ENCODE data around the gene COL16A1.
A peak's percentile ranks its signal among the peaks of the same experiment; 100 is the strongest.

COL16A1 gene

DNA sequence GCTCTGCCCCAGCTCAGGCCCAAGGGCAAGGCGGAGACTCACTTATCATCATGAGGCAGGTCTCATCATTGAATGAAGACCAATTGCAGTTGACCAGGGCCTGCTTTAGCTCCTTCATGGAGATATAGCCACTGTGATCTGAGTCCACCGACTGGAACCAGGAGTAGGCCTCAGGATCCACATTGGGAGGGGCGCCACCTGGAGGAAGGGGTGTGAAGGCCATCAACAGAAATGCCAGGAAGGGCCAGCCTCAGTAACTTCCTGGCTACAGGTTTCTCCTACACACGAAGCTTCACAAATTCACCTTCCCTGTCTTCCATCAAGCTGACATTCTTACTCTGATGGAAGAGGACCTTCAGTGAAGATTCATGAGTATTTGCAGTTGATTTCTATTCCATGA lies 70.7 kb downstream of the COL16A1 start:
- H3K27me3 ChIP-seq (ENCODE audit: insufficient read depth, insufficient read length) = no peaks in the 10 kb centered on the region
- TF ChIP-seq YY1 (IDR thresholded peaks at IDR 0.05; ENCODE audit: insufficient read depth, insufficient read length) = no peak
- no peak for TF ChIP-seq SUZ12 (IDR thresholded peaks at IDR 0.05; ENCODE audit: extremely low read depth, insufficient read depth, insufficient read length)
- TF ChIP-seq ZNF274 (IDR thresholded peaks at IDR 0.05; ENCODE audit: low read depth, low read length) = no peak
- H3K4me3 ChIP-seq (ENCODE audit: insufficient read length, low read depth) = no peak overlapping the region
- no peak for DNase-seq (ENCODE audit: low read depth, low spot score)
- H3K4me1 ChIP-seq (ENCODE audit: insufficient read depth, insufficient read length) = peaks cover 20% of the 10 kb centered on the region
- H3K36me3 ChIP-seq (ENCODE audit: insufficient read depth, insufficient read length, low read length) = peaks cover 79% of the 10 kb centered on the region
- H3K9ac ChIP-seq (ENCODE audit: insufficient read length, low read depth) = no peak overlapping the region
- H3K9me3 ChIP-seq (ENCODE audit: insufficient read depth, low read length) = no peaks in the 10 kb centered on the region

- H3K9me3 ChIP-seq (ENCODE audit: insufficient read depth, low read length) = no peaks in the 10 kb centered on the region
- no peak overlapping the region for H3K4me3 ChIP-seq (ENCODE audit: insufficient read length, low read depth)
- TF ChIP-seq SUZ12 (IDR thresholded peaks at IDR 0.05; ENCODE audit: extremely low read depth, insufficient read depth, insufficient read length) (no peak), ZNF274 (IDR thresholded peaks at IDR 0.05; ENCODE audit: low read depth, low read length) (no peak), YY1 (IDR thresholded peaks at IDR 0.05; ENCODE audit: insufficient read depth, insufficient read length) (no peak)
- peaks cover 25% of the 10 kb centered on the region for H3K4me1 ChIP-seq (ENCODE audit: insufficient read depth, insufficient read length)
- DNase-seq (ENCODE audit: low read depth, low spot score) = no peak
- H3K36me3 ChIP-seq (ENCODE audit: insufficient read depth, insufficient read length, low read length) = peaks cover 80% of the 10 kb centered on the region
- no peaks in the 10 kb centered on the region for H3K27me3 ChIP-seq (ENCODE audit: insufficient read depth, insufficient read length)
- no peak overlapping the region for H3K9ac ChIP-seq (ENCODE audit: insufficient read length, low read depth)
Measured at GRCh38 chr1:31632649-31633048, 71.2 kb downstream of the COL16A1 start.

DNA sequence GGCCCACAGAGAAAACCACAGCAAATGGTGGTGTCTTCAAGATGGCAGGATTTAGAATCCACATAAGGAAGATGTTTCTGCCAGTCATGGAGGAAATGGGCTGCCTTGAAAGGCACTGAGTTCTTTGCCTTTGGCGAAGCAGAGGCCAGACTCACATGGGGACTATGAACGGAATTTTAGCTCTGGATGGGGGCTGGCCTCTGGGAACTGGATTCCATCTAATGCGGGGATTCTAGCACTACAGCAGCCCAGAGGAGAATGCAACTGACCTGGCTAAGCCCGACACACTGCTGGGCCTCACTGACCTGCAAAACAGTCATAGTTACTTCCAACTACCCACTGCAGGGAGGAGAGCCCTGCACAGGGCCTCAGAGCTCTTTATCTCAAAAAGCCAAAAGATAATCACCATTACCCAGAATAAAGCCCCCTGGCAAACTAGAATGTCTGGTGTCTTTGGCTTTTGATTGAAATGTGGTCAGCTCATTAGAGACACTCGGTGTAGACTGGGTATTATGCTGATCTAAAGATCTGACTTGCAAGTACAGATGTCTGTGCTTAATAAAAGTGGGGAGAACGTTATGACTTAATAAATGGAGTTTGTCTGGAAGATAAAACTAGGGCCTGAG lies 74.8 kb downstream of the COL16A1 start:
- peaks cover 79% of the 10 kb centered on the region for H3K36me3 ChIP-seq (ENCODE audit: insufficient read depth, insufficient read length, low read length)

GRCh38 chr1:31627930-31628559 lies 75.8 kb downstream of the COL16A1 start:
- Histone ChIP-seq H3K9ac (ENCODE audit: insufficient read length, low read depth) (peak overlapping the region; percentile 14), H3K27me3 (ENCODE audit: insufficient read depth, insufficient read length) (no peaks in the 10 kb centered on the region), H3K4me1 (ENCODE audit: insufficient read depth, insufficient read length) (peaks cover 52% of the 10 kb centered on the region), H3K9me3 (ENCODE audit: insufficient read depth, low read length) (no peaks in the 10 kb centered on the region), H3K4me3 (ENCODE audit: insufficient read length, low read depth) (no peak overlapping the region), H3K36me3 (ENCODE audit: insufficient read depth, insufficient read length, low read length) (peaks cover 72% of the 10 kb centered on the region)
- DNase-seq (ENCODE audit: low read depth, low spot score) = no peak
- no peak for TF ChIP-seq ZNF274 (IDR thresholded peaks at IDR 0.05; ENCODE audit: low read depth, low read length)
- TF ChIP-seq SUZ12 (IDR thresholded peaks at IDR 0.05; ENCODE audit: extremely low read depth, insufficient read depth, insufficient read length) = no peak

More for the DNA sequence above, 74.8 kb downstream of the COL16A1 start:
- Histone ChIP-seq H3K9ac (ENCODE audit: insufficient read length, low read depth) (no peak overlapping the region), H3K9me3 (ENCODE audit: insufficient read depth, low read length) (no peaks in the 10 kb centered on the region), H3K27me3 (ENCODE audit: insufficient read depth, insufficient read length) (no peaks in the 10 kb centered on the region), H3K4me3 (ENCODE audit: insufficient read length, low read depth) (no peak overlapping the region), H3K4me1 (ENCODE audit: insufficient read depth, insufficient read length) (peaks cover 52% of the 10 kb centered on the region)
- no peak for DNase-seq (ENCODE audit: low read depth, low spot score)
- TF ChIP-seq SUZ12 (IDR thresholded peaks at IDR 0.05; ENCODE audit: extremely low read depth, insufficient read depth, insufficient read length) (no peak), ZNF274 (IDR thresholded peaks at IDR 0.05; ENCODE audit: low read depth, low read length) (no peak), YY1 (IDR thresholded peaks at IDR 0.05; ENCODE audit: insufficient read depth, insufficient read length) (no peak)

DNA sequence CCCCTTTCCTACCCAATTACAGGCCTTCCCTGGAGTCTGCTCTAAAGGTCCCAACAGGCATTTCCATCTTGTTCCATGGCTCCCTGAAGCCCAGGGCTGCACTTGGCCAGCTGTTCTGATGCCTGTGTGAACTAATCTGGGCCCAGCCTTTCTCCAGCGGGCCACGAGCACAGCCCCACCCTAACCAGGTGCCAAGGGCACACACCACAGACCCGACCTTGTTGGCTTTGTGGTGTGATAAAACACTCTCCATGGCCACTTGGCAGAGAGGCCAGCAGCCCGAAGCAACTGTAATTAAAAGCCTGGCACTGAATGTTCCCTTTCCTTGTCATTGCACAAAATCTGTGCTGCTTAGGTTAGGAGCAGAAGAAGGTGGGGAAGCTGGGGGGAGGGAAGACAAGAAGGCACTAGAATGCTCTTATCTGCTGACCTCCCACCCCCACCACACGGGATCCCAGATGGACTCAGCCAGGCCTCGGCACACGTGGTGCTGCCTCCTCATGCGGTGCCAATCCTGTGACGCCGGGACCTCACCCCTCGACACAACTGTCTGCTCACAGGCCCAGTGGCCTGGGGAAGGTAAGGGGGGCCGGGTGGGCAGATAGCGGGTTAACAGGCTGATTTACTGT lies 76.4 kb downstream of the COL16A1 start:
- DNase-seq (ENCODE audit: low read depth, low spot score) = no peak
- H3K4me3 ChIP-seq (ENCODE audit: insufficient read length, low read depth) = no peak overlapping the region
- peaks cover 52% of the 10 kb centered on the region for H3K4me1 ChIP-seq (ENCODE audit: insufficient read depth, insufficient read length)
- peak overlapping the region; percentile 14 for H3K9ac ChIP-seq (ENCODE audit: insufficient read length, low read depth)
- TF ChIP-seq YY1 (IDR thresholded peaks at IDR 0.05; ENCODE audit: insufficient read depth, insufficient read length) (no peak), ZNF274 (IDR thresholded peaks at IDR 0.05; ENCODE audit: low read depth, low read length) (no peak), SUZ12 (IDR thresholded peaks at IDR 0.05; ENCODE audit: extremely low read depth, insufficient read depth, insufficient read length) (no peak)
- no peaks in the 10 kb centered on the region for H3K27me3 ChIP-seq (ENCODE audit: insufficient read depth, insufficient read length)
- peaks cover 66% of the 10 kb centered on the region for H3K36me3 ChIP-seq (ENCODE audit: insufficient read depth, insufficient read length, low read length)
- H3K9me3 ChIP-seq (ENCODE audit: insufficient read depth, low read length) = no peaks in the 10 kb centered on the region

DNA sequence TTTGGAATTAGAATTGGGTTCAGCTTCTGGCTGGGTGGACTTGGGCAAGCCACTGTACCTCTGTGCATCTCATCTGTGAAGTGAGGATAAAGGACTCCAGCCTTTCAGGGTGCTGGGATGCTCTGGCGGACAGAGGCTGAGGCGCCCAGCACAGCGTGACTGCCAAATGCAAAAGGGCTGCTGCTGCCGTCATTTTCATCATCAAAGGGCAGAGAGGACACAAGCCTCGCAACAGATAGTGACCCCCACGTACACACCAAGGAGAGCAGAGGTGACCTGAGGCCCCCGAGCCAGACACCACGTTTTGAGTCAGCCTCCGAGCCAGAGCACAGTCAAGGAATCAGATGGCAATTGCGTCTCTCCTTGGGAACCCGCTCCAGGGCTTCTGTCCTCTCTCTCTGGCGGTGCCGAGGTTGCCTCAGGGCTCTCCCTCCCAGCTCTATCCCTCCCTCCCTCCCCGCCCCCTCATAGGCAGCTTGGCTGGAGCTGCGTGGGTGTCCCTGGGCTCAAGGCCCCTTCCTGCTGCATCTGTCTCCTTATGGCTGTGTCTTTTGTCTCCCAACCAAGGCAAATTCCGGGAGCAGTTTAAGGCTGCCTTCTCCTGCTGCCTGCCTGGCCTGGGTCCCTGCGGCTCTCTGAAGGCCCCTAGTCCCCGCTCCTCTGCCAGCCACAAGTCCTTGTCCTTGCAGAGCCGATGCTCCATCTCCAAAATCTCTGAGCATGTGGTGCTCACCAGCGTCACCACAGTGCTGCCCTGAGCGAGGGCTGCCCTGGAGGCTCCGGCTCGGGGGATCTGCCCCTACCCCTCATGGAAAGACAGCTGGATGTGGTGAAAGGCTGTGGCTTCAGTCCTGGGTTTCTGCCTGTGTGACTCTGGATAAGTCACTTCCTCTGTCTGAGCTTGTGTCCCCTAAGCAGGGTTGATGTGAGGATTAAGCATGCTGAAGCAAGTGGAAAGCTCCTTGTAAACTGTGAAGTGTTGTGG lies 77.3 kb downstream of the COL16A1 start:
- TF ChIP-seq SUZ12 (IDR thresholded peaks at IDR 0.05; ENCODE audit: extremely low read depth, insufficient read depth, insufficient read length) (no peak), ZNF274 (IDR thresholded peaks at IDR 0.05; ENCODE audit: low read depth, low read length) (no peak), YY1 (IDR thresholded peaks at IDR 0.05; ENCODE audit: insufficient read depth, insufficient read length) (no peak)
- Histone ChIP-seq H3K9me3 (ENCODE audit: insufficient read depth, low read length) (no peaks in the 10 kb centered on the region), H3K27me3 (ENCODE audit: insufficient read depth, insufficient read length) (no peaks in the 10 kb centered on the region), H3K4me1 (ENCODE audit: insufficient read depth, insufficient read length) (peaks cover 43% of the 10 kb centered on the region), H3K4me3 (ENCODE audit: insufficient read length, low read depth) (no peak overlapping the region), H3K9ac (ENCODE audit: insufficient read length, low read depth) (peak overlapping the region; percentile 61), H3K36me3 (ENCODE audit: insufficient read depth, insufficient read length, low read length) (peaks cover 57% of the 10 kb centered on the region)
- no peak for DNase-seq (ENCODE audit: low read depth, low spot score)
